Type B pancreatic cell (in vitro differentiated cells): ENCODE results near the gene SLC25A38. TPM values are rescaled to one million over a fixed set of nuclear protein-coding genes. Genes with fewer than 3 reads are reported as not detected.
A peak's percentile ranks its signal among the peaks of the same experiment; 100 is the strongest.

Source experiments
- DNase-seq: peaks from one replicate; pipeline ENCODE4 v3.0.0; 2021; ENCODE audit warnings: mixed read lengths; ENCODE audit not compliant: unreplicated experiment; ENCODE audit errors: extremely low spot score
- H3K27ac Mint-ChIP-seq: 2 replicates; pipeline ENCODE4 v1.8.0; 2021; ENCODE audit warnings: mild to moderate bottlenecking, mixed read lengths
- H3K27me3 Mint-ChIP-seq: 2 replicates; pipeline ENCODE4 v1.8.0; 2021; ENCODE audit warnings: mixed read lengths
- H3K36me3 Mint-ChIP-seq: 2 replicates; pipeline ENCODE4 v1.8.0; 2021; ENCODE audit warnings: mixed read lengths
- H3K4me1 Mint-ChIP-seq: one replicate; pipeline ENCODE4 v1.8.0; 2021; ENCODE audit warnings: mixed read lengths; ENCODE audit not compliant: unreplicated experiment
- H3K4me3 Mint-ChIP-seq: 2 replicates; pipeline ENCODE4 v1.8.0; 2021; ENCODE audit warnings: mild to moderate bottlenecking, mixed read lengths
- H3K9me3 Mint-ChIP-seq: 2 replicates; pipeline ENCODE4 v1.8.0; 2021; ENCODE audit warnings: mixed read lengths
- total RNA-seq: library from RNA; stranded (reverse); gene quantifications from 2 replicates; pipeline ENCODE4 v1.2.1, GENCODE V29; 2021; ENCODE audit warnings: low replicate concordance
- TF ChIP-seq, protein P1 (sequence below): fragments of 200-600 bp; sonication (generic); conservative IDR thresholded peaks from 2 replicates; pipeline ENCODE4 v1.5.0; 2021; ENCODE audit warnings: antibody characterized with exemption, mild to moderate bottlenecking

Gene SLC25A38
- total RNA-seq, 1 donor from 2014 or later = 26.9 TPM

DNA sequence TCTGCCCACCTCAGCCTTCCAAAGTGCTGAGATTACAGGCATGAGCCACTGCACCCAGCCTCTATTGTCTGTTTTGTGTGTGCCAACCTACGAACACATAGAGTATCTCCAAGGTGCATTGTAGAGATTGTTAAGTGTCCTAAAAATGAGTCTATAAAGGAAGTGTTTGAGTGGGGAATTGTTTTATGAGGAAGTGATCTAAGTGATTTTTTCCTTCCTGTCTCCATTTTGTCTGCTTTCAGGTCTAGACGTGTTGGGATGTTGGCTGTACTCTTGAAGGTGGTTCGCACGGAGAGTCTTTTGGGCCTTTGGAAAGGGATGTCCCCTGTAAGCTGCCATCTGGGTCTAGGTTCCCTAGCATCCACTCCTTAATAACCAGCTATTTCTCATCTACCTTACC, 7.0 kb downstream of the SLC25A38 start:
- Mint-ChIP-seq H3K27ac (peak overlapping the region; percentile 18), H3K9me3 (no peaks in the 10 kb centered on the region), H3K27me3 (no peaks in the 10 kb centered on the region), H3K4me1 (peaks cover 22% of the 10 kb centered on the region), H3K4me3 (no peak overlapping the region), H3K36me3 (peaks cover 27% of the 10 kb centered on the region)
- DNase-seq = no peak
- TF ChIP-seq, protein P1, sequence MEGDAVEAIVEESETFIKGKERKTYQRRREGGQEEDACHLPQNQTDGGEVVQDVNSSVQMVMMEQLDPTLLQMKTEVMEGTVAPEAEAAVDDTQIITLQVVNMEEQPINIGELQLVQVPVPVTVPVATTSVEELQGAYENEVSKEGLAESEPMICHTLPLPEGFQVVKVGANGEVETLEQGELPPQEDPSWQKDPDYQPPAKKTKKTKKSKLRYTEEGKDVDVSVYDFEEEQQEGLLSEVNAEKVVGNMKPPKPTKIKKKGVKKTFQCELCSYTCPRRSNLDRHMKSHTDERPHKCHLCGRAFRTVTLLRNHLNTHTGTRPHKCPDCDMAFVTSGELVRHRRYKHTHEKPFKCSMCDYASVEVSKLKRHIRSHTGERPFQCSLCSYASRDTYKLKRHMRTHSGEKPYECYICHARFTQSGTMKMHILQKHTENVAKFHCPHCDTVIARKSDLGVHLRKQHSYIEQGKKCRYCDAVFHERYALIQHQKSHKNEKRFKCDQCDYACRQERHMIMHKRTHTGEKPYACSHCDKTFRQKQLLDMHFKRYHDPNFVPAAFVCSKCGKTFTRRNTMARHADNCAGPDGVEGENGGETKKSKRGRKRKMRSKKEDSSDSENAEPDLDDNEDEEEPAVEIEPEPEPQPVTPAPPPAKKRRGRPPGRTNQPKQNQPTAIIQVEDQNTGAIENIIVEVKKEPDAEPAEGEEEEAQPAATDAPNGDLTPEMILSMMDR = no peak

DNA sequence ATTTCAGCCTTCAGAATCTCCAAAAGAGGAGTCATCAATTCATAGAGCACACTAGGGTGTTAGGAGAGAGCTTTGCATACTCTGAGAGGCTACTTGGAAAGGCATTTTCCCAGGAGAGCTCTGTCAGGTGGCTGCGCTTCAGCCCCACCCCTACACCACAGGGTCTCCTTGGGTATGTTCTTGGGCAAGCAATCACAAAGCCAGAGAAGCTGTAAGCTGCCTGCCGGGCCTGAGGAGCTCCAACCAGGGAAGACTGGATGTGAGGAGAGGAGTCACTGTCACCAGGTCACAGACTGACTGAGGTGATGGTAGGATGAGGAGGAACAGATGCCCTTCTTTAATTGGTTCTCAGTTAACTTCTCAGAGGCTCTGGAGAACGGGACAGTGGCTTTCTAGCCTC, 13.5 kb downstream of the SLC25A38 start:
- Mint-ChIP-seq H3K36me3 (peaks cover 28% of the 10 kb centered on the region), H3K4me1 (no peaks in the 10 kb centered on the region), H3K27ac (no peak overlapping the region), H3K4me3 (no peak overlapping the region), H3K27me3 (no peaks in the 10 kb centered on the region), H3K9me3 (no peaks in the 10 kb centered on the region)
- TF ChIP-seq, protein P1 = no peak
- no peak for DNase-seq

- H3K27ac Mint-ChIP-seq = no peak overlapping the region
- no peaks in the 10 kb centered on the region for H3K27me3 Mint-ChIP-seq
- no peaks in the 10 kb centered on the region for H3K4me1 Mint-ChIP-seq
- DNase-seq = no peak
- no peak overlapping the region for H3K4me3 Mint-ChIP-seq
- TF ChIP-seq, protein P1 = no peak
- H3K9me3 Mint-ChIP-seq = no peaks in the 10 kb centered on the region
- H3K36me3 Mint-ChIP-seq = peaks cover 25% of the 10 kb centered on the region
These were observed 15.5 kb downstream of the SLC25A38 start for GRCh38 chr3:39398700-39399099.

- DNase-seq = no peak
- H3K27me3 Mint-ChIP-seq = no peaks in the 10 kb centered on the region
- TF ChIP-seq, protein P1 = no peak
- no peak overlapping the region for H3K4me3 Mint-ChIP-seq
- H3K27ac Mint-ChIP-seq = no peak overlapping the region
- H3K36me3 Mint-ChIP-seq = peaks cover 7% of the 10 kb centered on the region
- no peaks in the 10 kb centered on the region for H3K9me3 Mint-ChIP-seq
- peaks cover 8% of the 10 kb centered on the region for H3K4me1 Mint-ChIP-seq
These were observed 18.8 kb downstream of the SLC25A38 start for GRCh38 chr3:39401983-39402382.

DNA sequence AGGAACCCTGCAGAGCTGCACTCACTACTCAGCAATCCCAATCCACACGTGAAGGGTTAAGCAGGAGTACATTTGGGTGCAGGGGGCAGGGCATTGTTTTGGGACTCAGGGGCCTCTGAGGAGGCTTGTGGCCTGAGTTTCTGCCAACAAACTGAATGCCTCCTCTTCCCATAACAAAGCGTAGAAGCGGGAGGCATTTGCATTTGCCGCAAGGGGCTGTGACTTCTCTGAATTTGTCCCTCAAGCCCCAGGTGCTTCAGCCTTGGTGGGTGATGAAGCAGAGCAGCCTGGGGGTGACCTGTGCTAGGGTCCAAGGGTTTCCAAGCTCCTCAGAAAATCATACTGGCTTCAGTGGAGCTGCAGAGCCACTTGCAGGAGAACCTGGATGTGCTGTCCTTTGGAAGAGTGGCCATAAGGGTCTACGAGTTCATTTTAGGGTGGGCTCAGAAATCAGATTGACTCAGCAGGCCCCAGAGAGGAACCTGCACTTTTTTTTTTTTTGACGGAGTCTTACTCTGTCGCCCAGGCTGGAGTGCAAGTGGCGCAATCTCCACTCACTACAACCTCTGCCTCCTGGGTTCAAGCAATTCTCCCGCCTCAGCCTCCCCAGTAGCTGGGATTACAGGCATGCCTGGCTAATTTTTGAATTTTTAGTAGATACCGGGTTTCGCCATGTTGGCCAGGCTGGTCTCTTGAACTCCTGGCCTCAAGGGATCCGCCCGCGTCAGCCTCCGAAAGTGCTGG, 21.9 kb downstream of the SLC25A38 start:
- TF ChIP-seq, protein P1 = no peak
- Mint-ChIP-seq H3K27ac (peak overlapping the region; percentile 51), H3K4me3 (peak overlapping the region; percentile 95), H3K27me3 (no peaks in the 10 kb centered on the region), H3K9me3 (no peaks in the 10 kb centered on the region), H3K36me3 (peaks cover 17% of the 10 kb centered on the region), H3K4me1 (peaks cover 18% of the 10 kb centered on the region)
- DNase-seq = no peak
